ENCODE measurements around the gene AP2B1. TPM values are rescaled to one million over a fixed set of nuclear protein-coding genes. Genes with fewer than 3 reads are reported as not detected.

The AP2B1 gene
- total RNA-seq, 6 experiments from 2014 or later = 33.8 to 62.7 (median 40.8) TPM

DNA sequence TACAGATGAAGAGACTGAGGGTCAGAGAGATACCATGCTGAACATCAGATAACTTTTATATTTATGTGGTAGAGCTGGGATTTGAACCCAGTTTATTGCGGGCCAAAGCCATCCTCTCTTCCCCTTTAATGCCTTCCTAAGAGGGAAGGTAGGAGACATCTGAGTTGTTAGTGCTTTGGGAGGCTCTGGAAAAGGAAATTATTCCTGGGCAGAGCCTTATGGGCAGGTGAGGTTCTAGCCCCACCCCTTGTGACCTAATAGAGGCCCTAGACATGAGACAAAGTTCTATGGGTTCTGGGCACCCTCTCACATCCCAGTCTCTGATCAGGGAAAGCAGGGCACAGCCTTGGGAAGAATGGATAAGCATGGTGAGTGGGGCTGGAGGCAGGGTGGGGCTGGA lies 173.5 kb downstream of the AP2B1 start, which contains the start of gene C17orf50:
TSS of gene C17orf50 (plus strand) at position 301 of the 400 bp plus-strand sequence. CDS start at position 356, 55 bp downstream.
- H3K9me3 ChIP-seq = no peaks in the 10 kb centered on the region
- intact Hi-C loops (cut with DNase I) = no loop called here
- no peak for ATAC-seq

DNA sequence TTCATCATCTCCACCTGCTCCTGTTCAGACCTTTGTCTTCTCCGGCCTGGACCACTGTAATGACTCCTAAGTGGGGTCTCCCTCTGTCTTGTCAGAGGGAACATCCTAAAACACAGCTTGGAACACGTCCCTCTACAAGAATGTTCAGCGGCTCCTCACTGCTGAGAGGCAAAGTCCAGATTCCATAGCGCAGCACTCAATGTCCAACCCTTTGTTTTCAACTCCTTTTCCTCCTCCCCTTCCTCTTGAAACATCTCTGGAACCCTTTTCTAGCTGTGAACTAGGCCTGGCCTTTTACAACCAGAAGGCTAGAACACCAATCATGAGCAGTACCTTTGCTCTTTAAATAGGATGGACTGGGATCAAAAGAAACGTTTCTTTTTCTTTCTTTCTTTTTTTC lies 174.5 kb downstream of the AP2B1 start:
- TF ChIP-seq POLR2A (IDR thresholded peaks at IDR 0.05) = no peak
- TF ChIP-seq, protein P1, sequence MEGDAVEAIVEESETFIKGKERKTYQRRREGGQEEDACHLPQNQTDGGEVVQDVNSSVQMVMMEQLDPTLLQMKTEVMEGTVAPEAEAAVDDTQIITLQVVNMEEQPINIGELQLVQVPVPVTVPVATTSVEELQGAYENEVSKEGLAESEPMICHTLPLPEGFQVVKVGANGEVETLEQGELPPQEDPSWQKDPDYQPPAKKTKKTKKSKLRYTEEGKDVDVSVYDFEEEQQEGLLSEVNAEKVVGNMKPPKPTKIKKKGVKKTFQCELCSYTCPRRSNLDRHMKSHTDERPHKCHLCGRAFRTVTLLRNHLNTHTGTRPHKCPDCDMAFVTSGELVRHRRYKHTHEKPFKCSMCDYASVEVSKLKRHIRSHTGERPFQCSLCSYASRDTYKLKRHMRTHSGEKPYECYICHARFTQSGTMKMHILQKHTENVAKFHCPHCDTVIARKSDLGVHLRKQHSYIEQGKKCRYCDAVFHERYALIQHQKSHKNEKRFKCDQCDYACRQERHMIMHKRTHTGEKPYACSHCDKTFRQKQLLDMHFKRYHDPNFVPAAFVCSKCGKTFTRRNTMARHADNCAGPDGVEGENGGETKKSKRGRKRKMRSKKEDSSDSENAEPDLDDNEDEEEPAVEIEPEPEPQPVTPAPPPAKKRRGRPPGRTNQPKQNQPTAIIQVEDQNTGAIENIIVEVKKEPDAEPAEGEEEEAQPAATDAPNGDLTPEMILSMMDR (IDR thresholded peaks at IDR 0.05) = no peak
- intact Hi-C loops (cut with DNase I) = no loop called here
- DNase-seq (no peak), ATAC-seq (no peak)
- H3K36me3 ChIP-seq = no peaks in the 10 kb centered on the region
- no peaks in the 10 kb centered on the region for H3K27me3 ChIP-seq
- no peak overlapping the region for H3K4me3 ChIP-seq
- H3K9me3 ChIP-seq = no peaks in the 10 kb centered on the region
- no peak overlapping the region for H3K27ac ChIP-seq
- WGBS (ENCODE audit: insufficient coverage, low coverage, low lambda C conversion rate, missing lambda C conversion rate) = 69% methylated on average over 5 of the region's 5 CpGs
- peaks cover 0 to 6% (median 0%) of the 10 kb centered on the region in 4 donors for H3K4me1 ChIP-seq

More for the DNA sequence above, 173.5 kb downstream of the AP2B1 start, which contains the start of gene C17orf50:
- Histone ChIP-seq H3K27me3 (no peaks in the 10 kb centered on the region), H3K4me1 (peaks cover 0 to 6% (median 0%) of the 10 kb centered on the region in 4 donors), H3K4me3 (no peak within 1 kb of the TSS), H3K36me3 (no peaks in the 10 kb centered on the region), H3K27ac (no peak within 1 kb of the TSS)
- no CpG with 5 or more reads among the region's 1 CpG for WGBS (ENCODE audit: insufficient coverage, low coverage, low lambda C conversion rate, missing lambda C conversion rate)
- no peak for TF ChIP-seq POLR2A (IDR thresholded peaks at IDR 0.05)
- TF ChIP-seq, protein P1 (IDR thresholded peaks at IDR 0.05) = no peak
- DNase-seq = no peak

DNA sequence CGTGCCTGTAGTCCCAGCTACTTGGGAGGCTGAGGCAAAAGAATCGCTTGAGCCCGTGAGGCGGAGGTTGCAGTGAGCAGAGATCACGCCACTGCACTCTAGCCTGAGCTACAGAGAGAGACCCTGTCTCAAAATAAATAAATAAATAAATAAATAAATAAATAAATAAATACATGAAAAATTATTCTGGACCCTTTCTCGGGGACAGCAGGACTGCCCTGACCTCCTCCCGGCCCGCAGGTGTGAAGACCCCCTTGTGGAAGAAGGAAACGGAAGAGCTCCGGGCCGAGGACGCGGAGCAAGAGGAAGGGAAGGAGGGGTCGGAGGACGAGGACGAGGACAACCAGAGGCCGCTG lies 176.6 kb downstream of the AP2B1 start:
- no peak for TF ChIP-seq POLR2A (IDR thresholded peaks at IDR 0.05)
- TF ChIP-seq, protein P1 (IDR thresholded peaks at IDR 0.05) = no peak
- no peaks in the 10 kb centered on the region for H3K9me3 ChIP-seq
- ATAC-seq = no peak
- intact Hi-C loops (cut with DNase I) = no loop called here
- H3K4me1 ChIP-seq = peaks cover 0 to 6% (median 0%) of the 10 kb centered on the region in 4 donors
- DNase-seq = no peak
- 29% methylated on average over 16 of the region's 17 CpGs for WGBS (ENCODE audit: insufficient coverage, low coverage, low lambda C conversion rate, missing lambda C conversion rate)
- no peak overlapping the region for H3K27ac ChIP-seq
- peak overlapping the region in 2 of 3 donors; percentile 51 to 56 for H3K4me3 ChIP-seq
- no peaks in the 10 kb centered on the region for H3K36me3 ChIP-seq
- H3K27me3 ChIP-seq = no peaks in the 10 kb centered on the region

DNA sequence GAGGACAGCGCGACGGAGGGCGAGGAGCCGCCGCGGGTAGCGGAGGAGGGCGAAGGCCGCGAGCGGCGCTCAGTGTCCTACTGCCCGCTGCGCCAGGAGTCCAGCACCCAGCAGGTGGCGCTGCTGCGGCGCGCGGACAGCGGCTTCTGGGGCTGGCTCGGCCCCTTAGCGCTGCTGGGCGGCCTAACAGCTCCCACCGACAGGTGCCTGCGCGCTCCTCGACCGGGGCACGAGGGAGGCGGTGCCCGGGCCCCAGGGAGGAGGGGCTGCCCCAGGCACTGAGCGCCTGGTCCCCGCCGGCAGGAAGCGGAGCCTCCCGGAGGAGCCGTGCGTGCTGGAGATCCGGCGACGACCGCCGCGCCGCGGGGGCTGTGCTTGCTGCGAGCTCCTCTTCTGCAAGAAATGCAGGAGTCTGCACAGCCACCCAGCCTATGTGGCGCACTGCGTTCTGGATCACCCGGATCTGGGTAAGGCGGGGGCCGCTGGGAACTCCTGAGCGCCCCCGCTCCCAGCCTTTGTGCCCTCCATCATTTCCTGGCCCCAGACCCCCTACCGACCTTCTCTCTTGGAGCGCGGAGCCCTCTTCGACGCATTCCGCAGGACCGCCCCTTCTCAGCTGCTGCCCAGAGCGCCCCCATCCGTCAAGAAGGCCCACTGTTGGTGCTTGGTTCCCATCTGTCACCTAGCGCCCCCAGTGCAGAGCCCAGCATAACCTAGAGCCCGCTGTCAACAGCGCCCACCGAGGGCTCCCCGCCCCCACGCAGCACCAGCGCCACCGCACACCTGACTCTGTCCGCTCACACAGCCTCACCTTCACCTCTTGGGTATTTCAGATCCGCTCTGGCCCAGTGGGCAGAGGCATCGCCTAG lies 177.2 kb downstream of the AP2B1 start:
- Histone ChIP-seq H3K27me3 (no peaks in the 10 kb centered on the region), H3K36me3 (no peaks in the 10 kb centered on the region), H3K4me3 (peak overlapping the region; percentile 31 to 56 (median 51)), H3K27ac (peak overlapping the region in 1 of 3 donors; percentile 10), H3K9me3 (no peaks in the 10 kb centered on the region), H3K4me1 (peaks cover 0 to 6% (median 0%) of the 10 kb centered on the region in 4 donors)
- DNase-seq (peak; percentile 89 to 90 (median 90)), ATAC-seq (peak; percentile 95 to 99 (median 98))
- intact Hi-C loops (cut with DNase I) = no loop called here
- TF ChIP-seq, protein P1 (IDR thresholded peaks at IDR 0.05) = peak; percentile 93 to 99 (median 97)
- TF ChIP-seq POLR2A (IDR thresholded peaks at IDR 0.05) = no peak
- 4% methylated on average over 25 of the region's 75 CpGs for WGBS (ENCODE audit: insufficient coverage, low coverage, low lambda C conversion rate, missing lambda C conversion rate)

All from right lobe of liver (tissue), 6 donors.